CD14-positive monocyte (primary cell): ENCODE results near the gene NDST3. TPM values are rescaled to one million over a fixed set of nuclear protein-coding genes. Genes with fewer than 3 reads are reported as not detected.

Source experiments
- DNase-seq, 3 donors: peaks; one replicate each; pipeline ENCODE4 v3.0.0-alpha.2; 2011 to 2022
- H2AFZ ChIP-seq: 2 replicates; pipeline ENCODE4 v1.6.0; 2012; ENCODE audit warnings: mild to moderate bottlenecking, low read depth, low read length, inconsistent platforms; ENCODE audit not compliant: insufficient read depth, poor library complexity, severe bottlenecking
- H3K27ac ChIP-seq, 2 donors: 1 replicate in 1 of 2; 2 replicates in 1 of 2; pipeline ENCODE4 v1.5.1; 2012 to 2013; ENCODE audit warnings: low read length in 2 of 2, control low read depth in 1 of 2, inconsistent platforms in 1 of 2, low read depth in 1 of 2, mild to moderate bottlenecking in 1 of 2
- H3K27me3 ChIP-seq, 2 donors: one replicate each; pipeline versions ENCODE4 v1.6.0 to v1.6.1; 2011 to 2013; ENCODE audit warnings: low read length in 2 of 2; ENCODE audit not compliant: control insufficient read depth in 2 of 2, insufficient read depth in 2 of 2
- H3K36me3 ChIP-seq, 2 donors: replicated peaks in 1 of 2; 1 replicate in 1 of 2; 2 replicates in 1 of 2; pipeline versions ENCODE4 v1.5.1 to v1.6.1; 2012 to 2013; ENCODE audit warnings: low read length in 2 of 2, control low read depth in 1 of 2, inconsistent platforms in 1 of 2, mild to moderate bottlenecking in 1 of 2; ENCODE audit not compliant: insufficient read depth in 2 of 2, control insufficient read depth in 1 of 2
- H3K4me1 ChIP-seq, 2 donors: 1 replicate in 1 of 2; 2 replicates in 1 of 2; pipeline versions ENCODE4 v1.5.1 to v1.6.1; 2012 to 2013; ENCODE audit warnings: low read length in 2 of 2, control low read depth in 1 of 2, inconsistent platforms in 1 of 2, mild to moderate bottlenecking in 1 of 2, moderate library complexity in 1 of 2; ENCODE audit not compliant: insufficient read depth in 2 of 2, control insufficient read depth in 1 of 2
- H3K4me2 ChIP-seq: replicated peaks from 2 replicates; pipeline ENCODE3; 2012; ENCODE audit warnings: low read length, moderate library complexity, mild to moderate bottlenecking; ENCODE audit not compliant: poor library complexity, severe bottlenecking; ENCODE audit errors: extremely low read depth
- H3K4me3 ChIP-seq, 3 experiments: fragments of 200-600 bp in 1 of 3; sonication (generic) in 1 of 3; replicated peaks in 1 of 3; 1 replicate in 2 of 3; 2 replicates in 1 of 3; pipeline ENCODE4 v1.5.1; 2011 to 2013; ENCODE audit warnings: low read length in 3 of 3, mild to moderate bottlenecking in 3 of 3, control low read depth in 2 of 3, low read depth in 2 of 3, inconsistent platforms in 1 of 3, moderate library complexity in 1 of 3
- H3K79me2 ChIP-seq: 2 replicates; pipeline ENCODE4 v1.6.0; 2012; ENCODE audit warnings: mild to moderate bottlenecking, control low read depth, inconsistent platforms, low read length, moderate library complexity; ENCODE audit not compliant: insufficient read depth
- H3K9ac ChIP-seq: 2 replicates; pipeline ENCODE4 v1.6.0; 2017; ENCODE audit warnings: low read length, mild to moderate bottlenecking; ENCODE audit not compliant: insufficient read depth, poor library complexity, severe bottlenecking
- H3K9me3 ChIP-seq, 2 donors: replicated peaks in 1 of 2; 1 replicate in 1 of 2; 2 replicates in 1 of 2; pipeline versions ENCODE4 v1.5.1 to v1.6.1; 2012 to 2013; ENCODE audit warnings: low read length in 2 of 2, control low read depth in 1 of 2; ENCODE audit not compliant: control insufficient read depth in 1 of 2, insufficient read depth in 1 of 2
- H4K20me1 ChIP-seq: 2 replicates; pipeline ENCODE4 v1.6.0; 2012; ENCODE audit warnings: mild to moderate bottlenecking, low read length, control low read depth, moderate library complexity; ENCODE audit not compliant: insufficient read depth
- H3K27ac Mint-ChIP-seq, 7 donors: one replicate each; pipeline ENCODE4 v1.8.0; 2020; ENCODE audit warnings: mild to moderate bottlenecking in 7 of 7, mixed read lengths in 7 of 7, moderate library complexity in 6 of 7, inconsistent platforms in 2 of 7
- H3K27me3 Mint-ChIP-seq, 3 donors: one replicate each; pipeline ENCODE4 v1.8.0; 2021 to 2022; ENCODE audit warnings: low read depth in 3 of 3, mild to moderate bottlenecking in 3 of 3, mixed read lengths in 3 of 3, moderate library complexity in 3 of 3, inconsistent platforms in 1 of 3
- H3K36me3 Mint-ChIP-seq, 2 donors: one replicate each; pipeline ENCODE4 v1.8.0; 2020; ENCODE audit warnings: mixed read lengths in 2 of 2, inconsistent platforms in 1 of 2, mild to moderate bottlenecking in 1 of 2
- H3K4me1 Mint-ChIP-seq: one replicate; pipeline ENCODE4 v1.8.0; 2020; ENCODE audit warnings: mild to moderate bottlenecking, mixed read lengths
- H3K4me3 Mint-ChIP-seq, 2 donors: one replicate each; pipeline ENCODE4 v1.8.0; 2020; ENCODE audit warnings: mild to moderate bottlenecking in 2 of 2, mixed read lengths in 2 of 2, moderate library complexity in 1 of 2
- H3K9me3 Mint-ChIP-seq, 7 donors: one replicate each; pipeline ENCODE4 v1.8.0; 2020 to 2022; ENCODE audit warnings: mixed read lengths in 7 of 7, mild to moderate bottlenecking in 6 of 7, moderate library complexity in 6 of 7, inconsistent platforms in 2 of 7
- WGBS: methylation state at CpG from one replicate; pipeline ENCODE4 v1.1.5; 2013; ENCODE audit warnings: missing lambda C conversion rate; ENCODE audit not compliant: insufficient coverage; 5-methylcytosine and 5-hydroxymethylcytosine counted together
- intact Hi-C, 2 donors: fragments of 100-400 bp; cut with micrococcal nuclease; formaldehyde crosslinking; loops; one replicate each; pipeline versions ENCODE4 v1.15.0 to v1.15.1; 2023
- polyA plus RNA-seq, 3 donors: library from polyadenylated mRNA; depleted of rRNA in 1 of 3; unstranded in 2 of 3; stranded (reverse) in 1 of 3; fragments of 300-500 nt in 2 of 3; fragments of >200 nt in 1 of 3; fragmentation: Illumina TruSeq in 2 of 3; gene quantifications; 1 replicate in 2 of 3; 2 replicates in 1 of 3; pipeline ENCODE4 v1.2.3, GENCODE V29; 2012 to 2021
- TF ChIP-seq, protein P1 (sequence below): fragments of 200-600 bp; IDR thresholded peaks from one replicate; pipeline ENCODE4 v1.8.0; 2022; ENCODE audit warnings: antibody characterized with exemption, mild to moderate bottlenecking

NDST3 gene
- polyA plus RNA-seq, 3 donors, result not detected

DNA sequence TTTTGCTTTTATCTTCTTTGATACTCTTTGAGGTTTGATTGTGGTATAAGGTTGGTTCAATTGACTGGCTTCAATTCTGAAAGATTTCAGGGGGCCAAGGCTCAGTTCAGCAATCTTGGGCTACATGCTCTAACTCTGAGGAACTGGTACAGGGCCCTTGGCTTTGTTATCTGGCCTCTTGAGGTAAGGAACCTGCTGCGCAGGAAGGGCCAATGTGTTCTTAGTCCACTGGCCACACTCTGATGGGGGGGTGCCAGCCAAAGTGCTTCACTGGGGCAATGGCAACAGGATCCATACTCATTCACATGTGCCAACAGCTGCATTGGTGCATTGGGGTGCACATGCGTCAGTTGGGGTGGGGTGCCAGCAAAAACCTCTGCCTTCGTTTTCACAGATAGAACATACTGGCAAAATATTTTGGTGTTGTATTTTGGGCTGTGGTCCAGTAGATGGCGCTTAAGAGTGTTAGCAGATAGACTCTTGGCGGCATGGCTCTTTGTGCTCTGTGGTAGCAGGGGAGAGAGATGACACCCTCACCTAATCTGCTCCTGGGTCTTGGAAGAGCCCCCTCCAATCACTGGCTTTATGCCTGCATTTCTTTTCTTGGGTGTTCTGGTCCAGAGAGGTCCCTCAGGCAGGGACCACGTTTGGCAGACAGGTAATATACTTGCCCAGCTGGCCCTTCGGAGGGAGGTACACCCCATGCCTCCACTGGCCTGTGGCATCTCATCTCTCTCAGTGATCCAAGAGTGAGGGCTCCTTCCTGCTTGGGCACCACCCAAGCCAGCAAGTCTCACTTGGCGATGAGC lies 42.9 kb downstream of the NDST3 start:
- Mint-ChIP-seq H3K9me3 (peaks cover 0 to 9% (median 3%) of the 10 kb centered on the region in 7 donors), H3K36me3 (no peaks in the 10 kb centered on the region), H3K4me3 (no peak overlapping the region), H3K4me1 (no peaks in the 10 kb centered on the region), H3K27me3 (peaks cover 0 to 2% (median 0%) of the 10 kb centered on the region in 3 donors), H3K27ac (no peak overlapping the region)
- intact Hi-C loops, result no loop called here
- peak in 1 of 3 donors; percentile 3 for DNase-seq
- no peaks in the 10 kb centered on the region for H3K36me3 ChIP-seq
- no peaks in the 10 kb centered on the region for H3K79me2 ChIP-seq
- no peak overlapping the region for H2AFZ ChIP-seq
- WGBS, result 89% methylated on average over 3 of the region's 8 CpGs
- H3K9me3 ChIP-seq, result peaks cover 0 to 5% of the 10 kb centered on the region in 2 donors
- no peaks in the 10 kb centered on the region for H3K4me1 ChIP-seq
- no peaks in the 10 kb centered on the region for H3K27me3 ChIP-seq
- H4K20me1 ChIP-seq, result no peaks in the 10 kb centered on the region
- H3K9ac ChIP-seq, result no peak overlapping the region
- no peak overlapping the region for H3K27ac ChIP-seq
- no peak overlapping the region for H3K4me3 ChIP-seq
- H3K4me2 ChIP-seq, result no peak overlapping the region
- TF ChIP-seq, protein P1, sequence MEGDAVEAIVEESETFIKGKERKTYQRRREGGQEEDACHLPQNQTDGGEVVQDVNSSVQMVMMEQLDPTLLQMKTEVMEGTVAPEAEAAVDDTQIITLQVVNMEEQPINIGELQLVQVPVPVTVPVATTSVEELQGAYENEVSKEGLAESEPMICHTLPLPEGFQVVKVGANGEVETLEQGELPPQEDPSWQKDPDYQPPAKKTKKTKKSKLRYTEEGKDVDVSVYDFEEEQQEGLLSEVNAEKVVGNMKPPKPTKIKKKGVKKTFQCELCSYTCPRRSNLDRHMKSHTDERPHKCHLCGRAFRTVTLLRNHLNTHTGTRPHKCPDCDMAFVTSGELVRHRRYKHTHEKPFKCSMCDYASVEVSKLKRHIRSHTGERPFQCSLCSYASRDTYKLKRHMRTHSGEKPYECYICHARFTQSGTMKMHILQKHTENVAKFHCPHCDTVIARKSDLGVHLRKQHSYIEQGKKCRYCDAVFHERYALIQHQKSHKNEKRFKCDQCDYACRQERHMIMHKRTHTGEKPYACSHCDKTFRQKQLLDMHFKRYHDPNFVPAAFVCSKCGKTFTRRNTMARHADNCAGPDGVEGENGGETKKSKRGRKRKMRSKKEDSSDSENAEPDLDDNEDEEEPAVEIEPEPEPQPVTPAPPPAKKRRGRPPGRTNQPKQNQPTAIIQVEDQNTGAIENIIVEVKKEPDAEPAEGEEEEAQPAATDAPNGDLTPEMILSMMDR, result peak; percentile 12

DNA sequence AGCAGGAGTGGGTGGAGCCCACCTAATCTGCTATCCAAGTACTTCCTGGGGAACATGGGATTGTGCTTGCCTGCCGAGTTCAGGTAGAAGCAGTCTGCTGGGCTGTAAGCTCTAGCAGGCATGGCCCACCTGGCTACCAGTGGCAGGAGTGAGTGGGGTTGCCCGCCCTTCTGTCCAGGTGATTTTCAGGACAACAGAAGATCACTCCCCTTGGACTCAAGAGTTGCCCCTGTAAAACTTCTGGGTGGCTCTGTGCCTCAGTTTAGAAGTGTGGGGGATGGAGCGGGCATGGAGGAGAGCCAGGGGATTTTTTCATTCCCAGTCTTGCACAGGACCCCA lies 43.5 kb downstream of the NDST3 start:
- Mint-ChIP-seq H3K36me3 (no peaks in the 10 kb centered on the region), H3K27ac (no peak overlapping the region), H3K27me3 (peaks cover 0 to 2% (median 0%) of the 10 kb centered on the region in 3 donors), H3K4me1 (no peaks in the 10 kb centered on the region), H3K9me3 (peaks cover 0 to 11% (median 3%) of the 10 kb centered on the region in 7 donors), H3K4me3 (no peak overlapping the region)
- H3K9me3 ChIP-seq, result peaks cover 0 to 5% of the 10 kb centered on the region in 2 donors
- H3K79me2 ChIP-seq, result no peaks in the 10 kb centered on the region
- no peak overlapping the region for H2AFZ ChIP-seq
- no peak overlapping the region for H3K9ac ChIP-seq
- TF ChIP-seq, protein P1, result no peak
- H3K4me1 ChIP-seq, result no peaks in the 10 kb centered on the region
- 100% methylated on average over 2 of the region's 3 CpGs for WGBS
- intact Hi-C loops, result no loop called here
- H3K4me2 ChIP-seq, result no peak overlapping the region
- no peak overlapping the region for H3K27ac ChIP-seq
- no peaks in the 10 kb centered on the region for H3K36me3 ChIP-seq
- no peaks in the 10 kb centered on the region for H3K27me3 ChIP-seq
- no peak for DNase-seq
- no peaks in the 10 kb centered on the region for H4K20me1 ChIP-seq
- no peak overlapping the region for H3K4me3 ChIP-seq
